ENCODE measurements around the gene FBXO2. TPM values are rescaled to one million over a fixed set of nuclear protein-coding genes. Genes with fewer than 3 reads are reported as not detected.

FBXO2 gene
- total RNA-seq, 1 donor from 2014 or later, result 64.0 TPM

DNA sequence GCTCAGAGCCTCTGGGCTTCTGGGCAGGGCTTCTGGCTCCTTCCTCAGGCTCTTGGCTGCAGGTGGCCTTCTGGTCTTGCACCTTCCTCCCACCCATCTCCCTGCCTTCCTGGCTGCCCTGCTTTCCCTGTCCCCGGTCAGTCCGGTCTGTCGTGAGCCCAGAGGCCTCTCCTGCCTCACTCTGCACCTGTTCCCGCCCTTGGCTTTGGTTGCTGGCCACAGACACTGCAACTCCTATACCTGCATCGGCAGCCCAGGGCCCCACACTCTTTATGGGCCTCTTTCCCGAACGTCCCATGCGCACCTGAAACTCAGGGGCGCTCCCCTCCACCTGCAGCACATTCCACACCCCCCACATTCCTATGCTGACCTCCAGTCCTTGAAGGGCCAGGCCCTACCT is 7.9 kb downstream of the FBXO2 start:
- H3K4me2 ChIP-seq (ENCODE audit: low read length), result no peak overlapping the region
- H3K79me2 ChIP-seq (ENCODE audit: insufficient read depth, low read length), result no peaks in the 10 kb centered on the region
- peaks cover 23% of the 10 kb centered on the region for H3K27me3 ChIP-seq (ENCODE audit: insufficient read depth, low read length)
- peaks cover 17% of the 10 kb centered on the region for H3K27me3 Mint-ChIP-seq (ENCODE audit: low read depth, unreplicated experiment)
- H3K27ac Mint-ChIP-seq (ENCODE audit: unreplicated experiment), result no peak overlapping the region
- no peak overlapping the region for H3K4me3 ChIP-seq (ENCODE audit: insufficient read depth, low read depth, low read length)
- H3K4me1 Mint-ChIP-seq (ENCODE audit: low read depth, unreplicated experiment), result peaks cover 3% of the 10 kb centered on the region
- no peaks in the 10 kb centered on the region for H3K36me3 ChIP-seq (ENCODE audit: insufficient read depth, low read length)
- H3K27ac ChIP-seq (ENCODE audit: low read depth, low read length), result no peak overlapping the region
- H3K9me3 ChIP-seq (ENCODE audit: insufficient read depth, low read depth, low read length), result no peaks in the 10 kb centered on the region
- H3K4me3 Mint-ChIP-seq (ENCODE audit: unreplicated experiment), result no peak overlapping the region
- H4K20me1 ChIP-seq (ENCODE audit: insufficient read depth, low read length), result peaks cover 9% of the 10 kb centered on the region
- H3K36me3 Mint-ChIP-seq (ENCODE audit: low read depth, unreplicated experiment), result peaks cover 1% of the 10 kb centered on the region
- H2AFZ ChIP-seq (ENCODE audit: low read depth, low read length), result no peak overlapping the region
- no peak overlapping the region for H3K9ac ChIP-seq (ENCODE audit: low read length)
- H3K4me1 ChIP-seq (ENCODE audit: insufficient read depth, low read length), result peaks cover 3% of the 10 kb centered on the region
- DNase-seq (ENCODE audit: low read depth), result no peak
- H3K9me3 Mint-ChIP-seq (ENCODE audit: unreplicated experiment), result no peaks in the 10 kb centered on the region
- no peak for FAIRE-seq
- TF ChIP-seq, protein P1, sequence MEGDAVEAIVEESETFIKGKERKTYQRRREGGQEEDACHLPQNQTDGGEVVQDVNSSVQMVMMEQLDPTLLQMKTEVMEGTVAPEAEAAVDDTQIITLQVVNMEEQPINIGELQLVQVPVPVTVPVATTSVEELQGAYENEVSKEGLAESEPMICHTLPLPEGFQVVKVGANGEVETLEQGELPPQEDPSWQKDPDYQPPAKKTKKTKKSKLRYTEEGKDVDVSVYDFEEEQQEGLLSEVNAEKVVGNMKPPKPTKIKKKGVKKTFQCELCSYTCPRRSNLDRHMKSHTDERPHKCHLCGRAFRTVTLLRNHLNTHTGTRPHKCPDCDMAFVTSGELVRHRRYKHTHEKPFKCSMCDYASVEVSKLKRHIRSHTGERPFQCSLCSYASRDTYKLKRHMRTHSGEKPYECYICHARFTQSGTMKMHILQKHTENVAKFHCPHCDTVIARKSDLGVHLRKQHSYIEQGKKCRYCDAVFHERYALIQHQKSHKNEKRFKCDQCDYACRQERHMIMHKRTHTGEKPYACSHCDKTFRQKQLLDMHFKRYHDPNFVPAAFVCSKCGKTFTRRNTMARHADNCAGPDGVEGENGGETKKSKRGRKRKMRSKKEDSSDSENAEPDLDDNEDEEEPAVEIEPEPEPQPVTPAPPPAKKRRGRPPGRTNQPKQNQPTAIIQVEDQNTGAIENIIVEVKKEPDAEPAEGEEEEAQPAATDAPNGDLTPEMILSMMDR (IDR thresholded peaks at IDR 0.05; ENCODE audit: insufficient read depth, low read depth, low read length), result no peak
- no peak for TF ChIP-seq EZH2 (IDR thresholded peaks at IDR 0.05; ENCODE audit: insufficient read depth, low read length)

DNA sequence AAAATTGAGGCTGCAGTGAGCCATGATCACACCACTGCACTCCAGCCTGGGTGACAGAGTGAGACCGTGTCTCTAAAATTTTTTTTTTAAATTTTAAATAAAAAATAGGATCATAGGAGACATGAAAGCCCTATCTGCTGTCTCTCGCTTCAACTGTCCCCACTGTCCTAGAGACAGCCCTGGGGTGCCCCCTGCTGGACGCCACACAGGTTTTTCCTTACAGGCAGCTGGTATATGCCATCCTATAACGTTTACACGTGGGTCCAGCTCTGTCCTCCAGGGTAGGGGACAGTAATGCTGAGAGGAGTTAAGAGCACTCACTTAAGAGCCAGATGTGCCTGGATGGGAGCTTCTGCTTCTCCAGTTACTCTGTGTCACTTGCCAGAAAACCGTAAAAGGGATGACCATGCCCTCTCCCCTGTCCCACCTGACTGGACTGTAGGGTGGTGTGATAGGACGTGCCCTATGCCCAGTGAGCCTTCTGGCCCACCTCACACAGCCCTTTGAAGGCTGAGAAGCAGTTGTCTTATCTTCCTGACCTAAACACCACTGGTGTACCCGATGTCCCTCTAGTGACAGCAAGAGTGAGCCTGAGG is 8.5 kb downstream of the FBXO2 start:
- no peak overlapping the region for H3K4me2 ChIP-seq (ENCODE audit: low read length)
- H3K4me3 ChIP-seq (ENCODE audit: insufficient read depth, low read depth, low read length), result no peak overlapping the region
- Mint-ChIP-seq H3K4me3 (ENCODE audit: unreplicated experiment) (no peak overlapping the region), H3K27me3 (ENCODE audit: low read depth, unreplicated experiment) (peaks cover 15% of the 10 kb centered on the region), H3K9me3 (ENCODE audit: unreplicated experiment) (no peaks in the 10 kb centered on the region), H3K36me3 (ENCODE audit: low read depth, unreplicated experiment) (peaks cover 1% of the 10 kb centered on the region), H3K27ac (ENCODE audit: unreplicated experiment) (no peak overlapping the region), H3K4me1 (ENCODE audit: low read depth, unreplicated experiment) (peaks cover 1% of the 10 kb centered on the region)
- FAIRE-seq (no peak), DNase-seq (ENCODE audit: low read depth) (peak; percentile 23)
- H2AFZ ChIP-seq (ENCODE audit: low read depth, low read length), result no peak overlapping the region
- H3K4me1 ChIP-seq (ENCODE audit: insufficient read depth, low read length), result peaks cover 3% of the 10 kb centered on the region
- TF ChIP-seq, protein P1 (IDR thresholded peaks at IDR 0.05; ENCODE audit: insufficient read depth, low read depth, low read length), result peak; percentile 81
- TF ChIP-seq EZH2 (IDR thresholded peaks at IDR 0.05; ENCODE audit: insufficient read depth, low read length), result no peak
- H3K36me3 ChIP-seq (ENCODE audit: insufficient read depth, low read length), result no peaks in the 10 kb centered on the region
- peaks cover 9% of the 10 kb centered on the region for H4K20me1 ChIP-seq (ENCODE audit: insufficient read depth, low read length)
- H3K9ac ChIP-seq (ENCODE audit: low read length), result no peak overlapping the region
- no peak overlapping the region for H3K27ac ChIP-seq (ENCODE audit: low read depth, low read length)
- H3K27me3 ChIP-seq (ENCODE audit: insufficient read depth, low read length), result peaks cover 20% of the 10 kb centered on the region
- no peaks in the 10 kb centered on the region for H3K79me2 ChIP-seq (ENCODE audit: insufficient read depth, low read length)
- no peaks in the 10 kb centered on the region for H3K9me3 ChIP-seq (ENCODE audit: insufficient read depth, low read depth, low read length)

DNA sequence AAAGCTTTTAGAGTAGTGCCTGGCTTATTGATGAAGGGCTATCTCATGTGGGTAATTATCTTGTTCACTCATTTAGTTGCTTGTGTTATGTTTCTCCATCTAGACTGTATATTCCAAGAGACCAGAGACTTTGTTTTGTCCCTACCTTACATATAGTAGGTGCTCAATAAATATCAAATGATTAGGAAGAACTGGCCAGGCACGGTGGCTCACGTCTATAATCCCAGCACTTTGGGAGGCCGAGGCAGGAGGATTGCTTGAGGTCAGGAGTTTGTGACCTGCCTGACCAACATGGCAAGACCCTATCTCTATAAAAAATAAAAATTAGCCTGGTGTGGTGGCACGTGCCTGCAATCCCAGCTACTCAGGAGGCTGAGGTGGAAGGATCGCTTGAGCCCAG is 9.0 kb downstream of the FBXO2 start:
- H3K27me3 Mint-ChIP-seq (ENCODE audit: low read depth, unreplicated experiment), result peaks cover 15% of the 10 kb centered on the region
- Histone ChIP-seq H4K20me1 (ENCODE audit: insufficient read depth, low read length) (peaks cover 9% of the 10 kb centered on the region), H3K27ac (ENCODE audit: low read depth, low read length) (no peak overlapping the region), H3K79me2 (ENCODE audit: insufficient read depth, low read length) (no peaks in the 10 kb centered on the region), H2AFZ (ENCODE audit: low read depth, low read length) (no peak overlapping the region), H3K27me3 (ENCODE audit: insufficient read depth, low read length) (peaks cover 24% of the 10 kb centered on the region), H3K9me3 (ENCODE audit: insufficient read depth, low read depth, low read length) (no peaks in the 10 kb centered on the region), H3K4me2 (ENCODE audit: low read length) (no peak overlapping the region), H3K4me3 (ENCODE audit: insufficient read depth, low read depth, low read length) (no peak overlapping the region), H3K9ac (ENCODE audit: low read length) (no peak overlapping the region), H3K4me1 (ENCODE audit: insufficient read depth, low read length) (no peaks in the 10 kb centered on the region), H3K36me3 (ENCODE audit: insufficient read depth, low read length) (no peaks in the 10 kb centered on the region)
- no peak overlapping the region for H3K4me3 Mint-ChIP-seq (ENCODE audit: unreplicated experiment)
- H3K9me3 Mint-ChIP-seq (ENCODE audit: unreplicated experiment), result no peaks in the 10 kb centered on the region
- no peak for TF ChIP-seq EZH2 (IDR thresholded peaks at IDR 0.05; ENCODE audit: insufficient read depth, low read length)
- TF ChIP-seq, protein P1 (IDR thresholded peaks at IDR 0.05; ENCODE audit: insufficient read depth, low read depth, low read length), result no peak
- no peaks in the 10 kb centered on the region for H3K4me1 Mint-ChIP-seq (ENCODE audit: low read depth, unreplicated experiment)
- FAIRE-seq (no peak), DNase-seq (ENCODE audit: low read depth) (no peak)
- no peak overlapping the region for H3K27ac Mint-ChIP-seq (ENCODE audit: unreplicated experiment)
- peaks cover 1% of the 10 kb centered on the region for H3K36me3 Mint-ChIP-seq (ENCODE audit: low read depth, unreplicated experiment)

All from astrocyte (in vitro differentiated cells and primary cell).